Stimulated activated CD8-positive, alpha-beta memory T cell treated with anti-CD3 and anti-CD28 coated beads, Interleukin-4, amount 100 ng/mL, for 4 hours (primary cell): ENCODE measurements around the gene LMX1B.

Experiments
- DNase-seq, 2 donors: peaks; one replicate each; pipeline ENCODE4 v3.0.0-alpha.2; 2020; ENCODE audit warnings: low read depth in 2 of 2, low spot score in 1 of 2

The LMX1B gene

DNA sequence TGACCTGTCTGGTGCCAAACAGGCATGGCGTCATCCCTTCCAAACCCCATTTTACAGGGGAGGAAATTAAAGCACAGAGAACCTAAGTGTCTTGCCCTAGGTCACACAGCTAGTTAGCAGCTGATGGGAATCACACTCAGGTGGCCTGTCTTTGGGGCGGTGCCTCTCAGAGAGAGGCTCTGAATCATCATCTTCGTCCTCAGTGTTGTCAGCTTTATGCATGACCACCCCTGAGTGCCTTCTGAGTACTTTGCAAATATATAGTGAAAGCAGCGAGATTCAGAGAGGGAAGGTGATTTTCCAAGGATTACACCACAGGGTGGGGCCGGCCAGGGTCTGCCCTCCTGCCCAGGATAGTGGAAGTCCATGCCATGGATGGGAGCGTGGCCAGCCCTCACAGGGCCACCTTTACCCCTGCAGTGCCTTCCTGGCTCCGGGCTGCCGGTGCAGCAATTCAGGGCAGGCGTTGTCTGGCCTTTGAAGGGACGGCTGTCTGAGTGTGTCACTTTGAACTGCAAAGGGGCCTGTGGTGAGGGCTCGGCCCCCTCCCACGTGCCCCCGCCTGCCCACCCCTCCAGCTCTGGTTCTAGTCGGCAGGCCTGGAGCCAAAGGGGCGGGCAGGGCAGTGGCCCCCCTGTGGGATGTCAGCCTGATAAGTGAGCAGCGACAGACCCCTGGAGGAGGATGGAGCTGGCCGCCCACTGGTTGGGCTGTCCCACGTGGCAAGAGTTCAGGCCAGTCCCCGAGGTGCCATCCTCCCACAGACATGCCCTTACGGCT, 16.9 kb downstream of the LMX1B start:
- DNase-seq: no peak

DNA sequence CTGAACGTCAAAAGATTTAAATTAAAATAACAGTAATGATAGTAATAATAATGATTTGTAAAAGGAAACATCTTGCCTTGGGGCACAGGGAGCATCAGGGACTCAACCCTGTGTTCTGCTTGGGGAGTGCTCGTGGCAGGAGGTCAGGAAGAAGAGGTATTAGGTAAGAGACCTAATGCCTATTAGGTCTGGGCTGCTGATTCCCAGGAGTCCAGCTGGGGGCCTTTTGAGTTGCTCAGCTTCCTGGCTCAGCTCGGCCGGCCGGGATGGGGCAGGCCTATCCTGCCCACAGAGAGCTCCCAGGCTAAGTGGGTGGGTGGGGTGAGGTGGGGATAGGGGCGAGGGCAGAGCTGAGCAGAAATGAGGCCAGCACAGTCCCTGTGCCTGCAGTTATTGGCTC, 17.5 kb downstream of the LMX1B start:
- DNase-seq: no peak

DNA sequence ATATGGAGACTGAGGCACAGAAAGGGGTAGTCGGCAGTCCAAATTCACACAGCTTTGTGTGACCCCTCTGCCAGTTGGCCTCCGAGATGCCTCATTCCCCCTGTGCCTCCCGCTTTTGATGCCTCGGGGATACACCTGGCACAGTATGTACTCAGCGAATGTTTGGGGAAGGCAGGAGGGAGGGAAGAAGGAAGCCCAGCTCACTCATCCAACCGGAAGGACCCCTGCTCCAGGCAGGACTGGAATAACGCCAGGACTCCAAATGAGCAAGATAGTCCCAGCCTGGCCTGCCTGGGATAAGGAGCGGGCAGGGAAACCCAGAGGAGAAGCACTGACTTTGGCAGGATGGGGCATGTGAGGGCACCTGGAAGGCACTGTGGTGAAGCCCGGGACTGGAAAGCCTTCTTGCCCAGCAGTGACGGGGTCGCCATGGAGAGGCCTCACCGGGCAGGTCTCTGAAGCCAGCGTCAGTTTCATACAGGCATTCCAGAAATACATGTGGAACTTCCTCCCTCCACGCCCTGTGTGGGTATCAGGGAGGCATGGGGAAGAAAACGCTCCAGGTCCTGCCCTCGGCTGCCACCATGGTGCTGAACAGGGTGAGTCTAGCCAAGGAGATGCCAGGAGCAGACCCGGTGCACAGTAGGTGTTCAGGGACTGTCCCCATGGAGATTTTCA, 20.3 kb downstream of the LMX1B start:
- DNase-seq: no peak

DNA sequence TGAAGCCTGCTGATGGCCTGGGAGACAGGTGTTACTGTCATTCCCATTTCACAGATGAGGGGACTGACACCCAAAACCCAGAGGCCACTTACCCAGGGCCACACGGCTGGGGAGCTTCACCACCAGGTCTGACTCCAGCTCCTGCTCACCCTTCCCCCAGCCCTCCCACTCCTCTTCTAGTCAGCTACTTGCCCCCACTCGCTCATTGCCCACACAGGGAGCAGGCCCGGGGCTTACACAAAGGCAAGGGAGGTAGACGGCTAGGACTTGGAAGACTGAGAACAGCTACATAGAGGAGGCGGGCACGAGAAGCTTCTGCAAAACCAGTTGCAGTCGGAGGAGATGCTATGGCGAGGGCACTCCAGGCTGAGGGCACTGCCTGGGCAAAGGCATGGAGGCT, 21.3 kb downstream of the LMX1B start:
- no peak for DNase-seq

DNA sequence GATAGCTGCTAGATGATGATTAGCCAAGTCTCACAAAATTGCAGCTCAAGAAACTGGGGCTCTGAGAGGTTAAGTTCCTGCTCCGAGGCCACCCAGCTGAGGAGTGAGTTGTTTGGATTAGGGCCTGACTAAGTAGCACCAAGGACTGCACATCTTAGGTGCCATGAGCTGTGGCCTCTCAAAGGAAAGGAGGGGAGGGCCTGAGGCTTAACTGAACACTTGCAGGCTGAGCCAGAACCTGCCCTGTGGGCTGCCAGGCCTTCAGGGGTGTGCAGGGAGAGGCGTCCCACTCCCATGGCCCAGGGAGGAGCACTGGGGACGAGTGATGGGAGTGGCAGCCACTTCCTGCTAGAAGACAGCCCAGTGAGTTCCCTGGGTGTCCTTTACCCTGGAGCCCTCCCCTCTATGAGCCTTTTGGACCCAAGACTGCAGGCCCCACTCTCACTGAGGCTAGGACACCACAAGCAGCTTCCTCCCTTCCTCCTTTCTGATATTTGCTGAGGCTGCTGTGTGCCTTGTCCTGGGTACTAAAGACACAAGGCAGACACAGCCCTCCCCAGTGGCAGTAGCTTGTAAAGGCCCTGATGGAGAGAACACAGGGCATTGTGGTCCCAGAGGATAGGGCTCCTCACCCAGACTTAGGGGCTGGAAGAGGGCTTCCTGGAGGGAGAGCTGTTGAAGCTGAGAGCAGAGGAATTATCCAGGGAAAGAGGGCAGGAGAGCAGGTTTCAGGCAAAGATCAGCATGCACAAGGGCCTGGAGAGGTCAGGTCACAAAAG, 22.1 kb downstream of the LMX1B start:
- no peak for DNase-seq

DNA sequence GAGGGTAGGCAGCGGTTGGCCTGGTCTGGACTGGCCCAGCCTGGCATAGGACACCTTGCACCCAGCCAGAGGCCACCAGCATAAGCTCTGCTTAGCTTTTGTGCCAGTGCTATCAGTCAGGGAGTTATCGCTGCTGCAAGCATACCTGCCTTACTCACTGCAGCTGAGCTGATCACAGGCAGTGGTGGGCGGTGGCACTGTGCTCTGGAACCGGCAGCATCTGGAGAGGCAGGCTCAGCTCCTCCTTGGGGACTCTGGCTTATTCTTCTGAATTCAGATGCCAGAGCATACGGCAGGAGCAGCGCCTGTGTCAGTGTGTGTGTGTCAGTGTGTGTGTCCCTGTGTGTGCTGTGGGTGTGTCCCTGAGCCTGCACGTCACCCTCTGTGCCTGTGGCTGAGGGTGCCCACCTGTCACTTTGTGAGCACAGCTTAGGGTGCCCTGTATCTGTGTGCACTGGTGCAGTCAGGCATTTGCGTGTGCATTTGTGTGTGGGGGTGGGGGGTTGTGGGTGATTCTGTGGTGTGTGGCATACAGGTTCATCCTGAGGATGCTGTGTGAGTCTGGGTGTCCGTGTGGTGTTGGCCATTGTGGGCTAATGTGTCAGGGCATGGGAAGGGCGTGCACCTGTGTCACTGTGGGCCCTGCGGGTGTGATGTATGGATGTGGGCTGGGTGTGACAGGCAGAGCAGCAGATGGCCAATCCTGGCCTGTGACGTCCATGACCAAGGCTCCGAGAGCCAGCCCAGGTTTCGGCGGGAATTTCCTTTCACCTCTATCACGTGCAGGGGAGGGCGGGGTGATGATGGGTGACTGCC, 23.5 kb downstream of the LMX1B start:
- DNase-seq: peak in 1 of 2 donors; percentile 21

DNA sequence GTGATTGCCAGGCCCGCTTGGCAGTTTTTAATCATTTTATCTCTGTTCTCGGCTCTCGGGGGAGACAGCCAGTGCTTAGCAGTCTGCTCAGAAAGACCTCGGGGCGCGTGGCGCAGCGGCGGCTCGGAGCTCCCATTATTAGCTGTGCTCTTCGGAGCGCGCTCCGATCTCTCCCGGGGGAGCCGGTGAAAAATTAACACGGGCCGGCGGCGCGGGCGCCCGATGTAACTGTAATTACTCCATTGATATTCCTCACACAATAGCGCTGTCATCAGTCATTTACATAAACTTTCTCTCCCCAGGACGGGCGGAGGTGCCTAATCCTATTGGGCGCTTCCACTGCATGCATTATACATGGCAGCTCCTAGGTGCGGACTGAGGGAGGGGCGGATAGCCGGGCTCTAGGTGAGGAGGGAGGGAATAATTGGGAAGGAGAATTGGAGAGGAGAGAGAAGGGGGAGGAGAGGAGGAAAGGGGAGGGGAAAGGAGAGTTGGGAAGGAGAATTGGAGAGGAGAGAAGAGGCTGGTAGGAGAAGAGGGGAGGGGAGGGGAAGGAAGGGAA, 24.9 kb downstream of the LMX1B start:
- no peak for DNase-seq

DNA sequence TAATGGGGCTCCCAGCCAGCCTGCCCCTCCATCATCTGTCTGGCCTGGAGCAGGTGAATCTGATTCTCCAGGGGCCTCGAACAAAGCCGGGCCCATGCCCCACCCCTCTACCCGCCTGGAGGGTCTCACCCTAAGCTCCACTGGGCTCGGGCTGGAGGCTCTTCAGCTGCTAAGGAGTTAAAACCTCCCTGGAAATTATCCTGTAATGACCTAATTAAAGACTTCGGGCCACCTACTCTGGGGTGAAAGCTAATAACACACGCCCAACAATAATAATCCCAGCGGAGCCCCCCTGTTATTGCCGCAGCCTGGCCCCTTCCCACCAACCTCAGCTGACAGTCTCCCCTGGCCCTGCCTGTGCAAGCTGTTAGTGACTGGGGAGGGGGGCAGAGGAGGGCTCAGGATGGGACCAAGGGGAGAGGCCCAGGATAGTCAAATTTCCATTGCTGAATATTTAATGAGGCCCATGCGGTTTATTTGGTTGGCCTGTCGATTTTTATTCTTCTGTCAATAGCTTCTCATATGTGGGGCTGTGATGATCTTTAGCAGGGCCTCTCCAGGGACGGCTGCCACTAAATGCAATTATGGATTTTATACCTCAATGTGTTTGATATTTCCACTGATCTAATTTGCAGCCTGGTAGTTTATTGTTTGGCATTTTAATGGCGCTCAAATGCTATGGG, 25.7 kb downstream of the LMX1B start:
- no peak for DNase-seq

DNA sequence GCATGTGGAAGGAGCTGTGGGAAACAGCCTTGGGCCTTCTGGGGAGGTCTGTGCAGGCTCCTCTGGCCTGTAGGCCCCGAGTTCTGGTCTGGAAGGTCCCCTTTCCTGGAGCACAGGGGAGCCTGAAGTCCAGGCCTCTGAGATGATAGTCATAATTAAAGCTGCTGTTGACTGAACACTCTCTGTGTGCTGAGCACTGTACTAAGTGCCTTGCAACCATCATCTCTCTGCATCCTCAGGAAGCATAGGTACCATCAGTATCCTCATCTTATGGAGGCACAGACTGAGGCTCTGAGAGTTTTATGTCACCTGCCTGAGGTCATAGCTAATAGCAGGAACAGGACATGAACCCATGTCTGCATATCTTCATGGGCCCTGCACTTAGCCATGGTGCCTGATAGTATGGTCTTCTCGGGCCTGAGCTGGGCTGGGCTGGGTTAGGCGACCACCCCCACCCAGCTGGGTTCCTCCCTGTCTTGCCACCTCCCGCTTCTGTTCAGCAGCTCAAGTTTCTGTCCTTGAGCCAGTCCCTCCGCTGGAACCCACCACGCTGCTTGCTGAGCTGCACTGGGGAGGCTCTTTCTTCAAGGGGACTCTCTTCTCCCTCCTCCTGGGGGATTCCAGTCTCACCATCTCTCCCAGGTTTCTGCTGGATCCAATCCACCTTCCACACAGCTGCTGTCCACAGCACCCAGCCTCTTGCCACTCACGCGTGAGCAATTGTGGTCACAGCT, 27.6 kb downstream of the LMX1B start:
- DNase-seq: no peak

DNA sequence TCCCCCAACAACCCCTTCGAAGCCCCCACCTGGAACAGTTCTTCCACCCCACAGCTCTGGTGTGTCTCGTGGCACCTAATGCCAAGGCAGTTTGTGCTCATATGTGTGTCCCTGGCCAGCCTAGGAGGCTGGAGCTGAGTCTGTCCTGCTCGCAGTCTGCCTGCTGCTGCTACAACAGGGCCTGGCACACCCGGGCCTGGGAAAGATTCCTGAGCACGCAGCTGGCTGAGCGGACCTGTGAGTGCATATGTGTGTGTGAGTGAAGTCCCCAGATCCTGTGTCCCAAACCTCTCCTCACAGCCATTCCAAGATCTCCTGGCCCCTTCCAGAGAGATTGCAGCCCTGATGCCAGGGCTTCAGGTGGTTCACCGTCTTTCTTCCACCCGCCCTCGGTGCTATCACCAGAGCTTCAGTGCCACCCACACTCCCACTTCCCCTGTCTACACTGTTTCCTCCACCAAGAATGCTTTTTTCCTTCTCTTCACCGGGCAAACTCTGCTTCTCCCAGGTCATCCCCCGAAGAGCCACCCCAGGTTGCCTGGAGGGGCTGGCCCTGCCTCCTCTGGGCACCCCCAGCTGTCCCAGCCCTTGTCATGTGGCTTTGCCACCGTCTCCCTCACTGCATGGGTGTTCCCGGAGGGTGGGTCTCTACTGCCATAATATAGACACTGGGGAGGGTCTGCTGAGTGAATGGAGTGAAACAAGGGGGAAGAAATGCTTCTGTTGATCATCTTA, 28.4 kb downstream of the LMX1B start:
- DNase-seq: no peak

DNA sequence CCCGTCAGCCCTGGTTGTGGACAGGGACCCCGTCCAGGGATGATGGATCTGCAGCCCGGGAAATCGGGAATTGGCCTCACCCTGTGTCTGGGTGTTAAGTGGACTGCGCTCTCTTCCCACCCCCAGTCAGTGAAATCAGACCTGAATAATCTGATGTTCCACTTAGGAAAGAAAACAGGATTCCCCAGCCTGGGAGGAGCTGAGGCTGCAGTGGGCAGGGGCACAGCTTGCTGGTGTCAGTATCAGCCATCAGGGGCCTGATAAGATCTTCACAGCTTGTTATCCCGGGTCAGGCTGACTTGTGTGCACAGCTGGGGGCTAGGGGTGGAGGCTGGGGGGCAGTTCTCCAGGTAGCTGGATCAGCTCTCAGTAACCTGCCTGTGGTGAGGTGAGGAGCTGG, 29.1 kb downstream of the LMX1B start:
- DNase-seq: no peak

DNA sequence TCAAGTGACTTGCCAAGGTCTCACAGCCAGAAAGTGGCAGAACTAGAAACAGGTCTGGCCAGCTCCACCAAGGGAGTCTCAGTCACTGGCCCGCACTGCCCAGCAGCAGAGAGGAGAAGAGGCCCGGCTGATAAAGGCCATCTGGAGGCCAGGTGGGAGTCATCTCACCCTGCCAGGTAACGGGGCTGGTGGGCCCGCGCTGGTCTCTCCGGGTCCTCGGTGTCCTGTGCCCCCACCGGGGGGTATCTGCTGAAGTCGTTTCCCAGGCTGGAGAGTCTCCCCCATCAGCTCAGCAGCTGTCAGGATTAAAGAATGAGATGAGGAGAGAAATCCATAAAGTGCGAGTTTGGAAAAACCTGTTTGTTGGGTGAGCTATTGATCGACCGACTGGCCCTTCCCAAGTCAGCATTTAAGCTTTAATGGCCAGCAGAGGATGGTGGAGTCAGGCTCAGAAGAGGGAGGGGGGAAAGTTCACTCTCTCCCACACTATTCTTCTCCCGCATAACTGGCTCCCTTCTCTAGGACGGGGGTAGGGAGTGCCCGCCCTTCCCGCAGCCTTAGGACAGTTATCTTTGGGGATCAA, 30.3 kb downstream of the LMX1B start:
- DNase-seq: no peak

DNA sequence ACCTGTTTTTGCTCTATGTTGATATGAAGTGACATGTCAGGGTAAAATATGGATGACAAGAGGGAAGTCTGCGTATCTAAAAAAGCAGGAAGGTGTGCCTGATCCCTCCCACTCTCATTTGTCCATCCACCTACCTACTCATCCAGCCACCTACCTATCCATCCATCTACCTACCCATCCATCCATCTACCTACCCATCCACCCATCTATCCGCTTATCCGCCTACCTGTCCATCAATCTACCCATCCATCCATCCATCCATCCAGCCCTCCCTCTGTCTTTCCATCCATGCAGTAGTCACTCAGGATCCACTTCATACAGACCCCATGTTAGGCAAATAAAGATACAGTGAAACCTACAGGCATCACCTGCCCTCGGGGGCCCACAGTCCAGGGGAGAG, 32.4 kb downstream of the LMX1B start:
- DNase-seq: no peak

DNA sequence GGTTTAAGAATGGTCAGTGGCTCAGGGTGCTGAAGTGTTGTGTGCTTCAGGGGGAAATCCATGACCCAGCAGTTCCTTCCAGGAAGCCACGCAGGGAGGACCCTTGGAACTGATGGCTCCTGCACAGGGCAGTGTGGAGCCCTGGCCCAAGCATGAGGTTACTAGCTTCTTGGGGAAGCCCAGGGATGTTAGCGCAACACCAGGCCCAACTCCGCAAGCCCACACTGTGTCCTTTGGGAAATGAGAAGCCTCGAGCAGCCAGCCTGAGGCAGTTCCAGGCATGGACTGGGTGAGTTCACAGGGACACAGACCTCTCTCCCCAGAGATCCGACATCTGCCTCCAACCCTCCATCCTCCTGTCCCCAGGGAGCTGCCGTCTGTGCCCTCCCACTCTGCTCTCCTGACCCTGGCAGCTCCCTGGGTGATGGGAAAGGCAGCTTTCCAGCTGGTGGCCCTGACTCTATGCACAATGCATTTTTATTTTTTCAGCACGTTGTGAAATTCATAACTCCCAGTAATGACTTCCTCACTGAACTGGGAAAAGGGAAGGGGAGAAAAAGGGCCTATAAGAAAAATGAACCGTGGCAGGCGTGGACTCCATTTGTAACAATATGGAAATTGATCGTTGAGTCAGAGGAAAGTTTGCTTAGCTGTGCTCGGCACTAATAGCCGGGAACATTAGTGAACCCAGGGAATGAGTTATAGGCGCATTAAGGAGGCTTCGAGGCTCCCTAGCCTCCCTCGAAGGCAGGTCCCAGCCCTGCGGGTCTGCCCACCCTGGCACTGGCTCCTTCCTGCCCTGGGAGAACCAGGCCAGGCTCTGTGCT, 34.1 kb downstream of the LMX1B start:
- no peak for DNase-seq

DNA sequence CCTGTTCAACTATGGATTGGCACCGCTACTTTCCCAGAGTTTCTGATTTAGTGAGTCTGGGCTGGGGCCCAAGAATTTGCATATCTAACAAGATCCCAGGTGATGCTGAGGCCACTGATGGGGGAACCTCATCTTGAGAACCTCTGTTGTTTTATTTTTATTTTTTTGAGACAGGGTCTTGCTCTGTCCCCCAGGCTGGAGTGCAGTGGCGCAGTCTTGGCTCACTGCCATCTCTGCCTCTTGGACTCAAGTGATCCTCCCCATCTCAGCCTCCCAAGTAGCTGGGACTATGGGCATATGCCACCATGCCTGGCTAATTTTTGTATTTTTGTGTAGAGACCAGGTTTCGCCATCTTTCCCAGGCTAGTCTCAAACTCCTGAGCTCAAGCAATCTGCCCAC, 35.7 kb downstream of the LMX1B start:
- DNase-seq: no peak

DNA sequence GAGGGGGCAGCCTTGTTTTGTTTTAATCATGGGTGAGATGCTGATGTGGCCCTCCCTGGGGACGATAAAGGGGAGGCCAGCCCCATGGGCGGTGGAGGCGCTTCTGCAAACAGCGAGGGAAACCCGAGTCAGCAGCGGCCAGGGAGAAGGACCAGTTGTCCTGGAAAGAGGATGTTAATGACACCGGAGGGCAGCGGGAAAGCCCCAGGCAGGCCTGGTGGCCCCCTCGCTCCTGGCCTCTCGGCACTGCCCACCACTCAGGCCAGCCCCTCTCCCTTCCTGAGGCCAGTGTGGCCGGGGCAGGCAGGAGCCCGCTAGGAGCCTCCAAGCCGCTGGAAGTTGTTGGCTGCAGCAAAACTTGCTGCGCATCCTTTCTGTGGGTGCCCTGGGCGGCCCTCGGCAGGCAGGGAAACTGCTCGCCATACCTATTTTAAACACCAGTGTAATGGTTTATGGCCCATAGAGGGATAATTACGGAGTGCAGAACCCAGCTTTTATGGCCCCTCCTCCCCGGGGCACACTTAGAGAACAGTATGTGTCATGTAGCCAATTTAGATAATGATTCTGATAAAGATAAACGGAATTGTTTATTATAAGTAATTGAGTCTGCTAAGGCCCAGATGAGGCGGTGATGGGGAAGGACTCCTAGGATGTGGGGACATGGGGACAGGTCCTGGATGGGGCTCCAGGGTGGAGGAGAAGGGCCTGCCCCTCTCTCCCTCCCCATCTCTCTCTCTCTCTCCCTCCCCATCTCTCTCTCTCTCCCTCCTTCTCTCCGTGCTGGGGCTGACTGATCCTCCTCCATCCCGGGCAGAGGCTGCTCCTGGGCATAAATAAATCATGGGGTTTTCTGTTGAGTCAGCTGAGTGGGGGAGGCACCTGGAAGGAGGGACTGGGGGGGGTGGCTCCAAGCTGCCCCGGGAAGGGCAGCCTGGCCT, 36.9 kb downstream of the LMX1B start:
- DNase-seq: no peak

DNA sequence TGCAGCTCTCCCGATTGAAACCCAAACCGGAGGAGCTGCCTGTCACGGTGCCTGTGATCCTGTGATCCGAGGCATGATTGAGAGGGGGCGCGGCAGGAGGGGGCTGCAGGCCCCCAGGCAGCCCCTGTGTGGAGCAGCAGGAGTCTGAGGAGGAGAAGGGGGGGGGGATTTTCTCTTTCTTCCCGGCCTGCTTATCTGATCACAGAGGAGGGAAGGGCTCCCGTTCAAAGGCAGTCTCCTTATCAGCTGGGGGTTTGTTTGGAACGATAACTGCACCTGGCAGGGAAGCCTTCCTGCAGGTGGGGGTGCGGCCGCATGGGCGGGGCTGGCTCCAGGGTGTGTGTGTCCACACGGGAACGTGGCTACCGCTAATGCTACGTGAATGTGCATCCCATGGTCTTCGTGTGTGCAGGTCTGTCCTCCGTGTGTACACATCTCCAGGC, 38.4 kb downstream of the LMX1B start:
- no peak for DNase-seq
